HG02798 (cell line): Measurements from ENCODE around the gene RTP3.
"Not testable (repeated sequence)": the region's sequence is repeated elsewhere in the genome, so short reads cannot be mapped to it uniquely, and the experiment has no call there.

Experiments
- ATAC-seq: cut with Tn5 transposase; IDR thresholded peaks from one replicate; pipeline ENCODE4 v1.9.1; 2021; ENCODE audit warnings: mild to moderate bottlenecking; ENCODE audit not compliant: unreplicated experiment, poor library complexity

Gene RTP3

GRCh38 chr3:46489875-46490274 lies 7.9 kb upstream of the RTP3 start:
- no peak for ATAC-seq

DNA sequence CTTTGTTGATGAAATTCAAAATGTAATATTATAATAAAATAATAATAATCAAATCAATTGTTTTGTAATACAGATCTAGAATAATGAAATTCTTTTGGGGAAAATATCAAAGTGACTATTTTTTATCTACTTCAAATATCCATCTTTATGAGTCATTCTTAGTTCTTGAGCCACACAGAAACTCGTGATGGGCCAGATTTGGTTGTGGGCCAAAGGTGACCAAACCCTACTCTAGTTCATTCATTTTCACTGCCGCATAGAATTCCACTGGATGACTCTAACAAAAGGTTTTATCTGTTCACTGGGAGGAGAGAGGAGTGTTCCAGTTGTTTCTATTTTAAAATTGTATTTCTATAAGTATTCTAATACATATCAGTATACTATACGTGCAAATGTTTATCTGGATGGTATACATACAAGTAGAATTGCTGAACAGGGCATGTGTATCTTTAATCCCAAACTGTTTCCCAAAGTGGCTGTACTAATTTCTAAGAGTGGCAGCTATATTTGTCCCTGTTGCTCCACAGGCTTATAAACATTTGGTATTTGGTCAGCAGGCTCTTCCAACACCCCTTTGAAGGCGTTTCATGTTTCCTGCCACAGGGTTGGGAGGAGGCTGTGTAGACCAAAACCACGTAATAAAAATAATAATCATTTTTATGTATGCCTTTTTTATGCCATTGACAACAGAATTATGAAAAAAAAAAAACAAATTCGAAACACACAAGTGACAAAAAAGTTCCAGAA lies 7.3 kb upstream of the RTP3 start:
- no peak for ATAC-seq

DNA sequence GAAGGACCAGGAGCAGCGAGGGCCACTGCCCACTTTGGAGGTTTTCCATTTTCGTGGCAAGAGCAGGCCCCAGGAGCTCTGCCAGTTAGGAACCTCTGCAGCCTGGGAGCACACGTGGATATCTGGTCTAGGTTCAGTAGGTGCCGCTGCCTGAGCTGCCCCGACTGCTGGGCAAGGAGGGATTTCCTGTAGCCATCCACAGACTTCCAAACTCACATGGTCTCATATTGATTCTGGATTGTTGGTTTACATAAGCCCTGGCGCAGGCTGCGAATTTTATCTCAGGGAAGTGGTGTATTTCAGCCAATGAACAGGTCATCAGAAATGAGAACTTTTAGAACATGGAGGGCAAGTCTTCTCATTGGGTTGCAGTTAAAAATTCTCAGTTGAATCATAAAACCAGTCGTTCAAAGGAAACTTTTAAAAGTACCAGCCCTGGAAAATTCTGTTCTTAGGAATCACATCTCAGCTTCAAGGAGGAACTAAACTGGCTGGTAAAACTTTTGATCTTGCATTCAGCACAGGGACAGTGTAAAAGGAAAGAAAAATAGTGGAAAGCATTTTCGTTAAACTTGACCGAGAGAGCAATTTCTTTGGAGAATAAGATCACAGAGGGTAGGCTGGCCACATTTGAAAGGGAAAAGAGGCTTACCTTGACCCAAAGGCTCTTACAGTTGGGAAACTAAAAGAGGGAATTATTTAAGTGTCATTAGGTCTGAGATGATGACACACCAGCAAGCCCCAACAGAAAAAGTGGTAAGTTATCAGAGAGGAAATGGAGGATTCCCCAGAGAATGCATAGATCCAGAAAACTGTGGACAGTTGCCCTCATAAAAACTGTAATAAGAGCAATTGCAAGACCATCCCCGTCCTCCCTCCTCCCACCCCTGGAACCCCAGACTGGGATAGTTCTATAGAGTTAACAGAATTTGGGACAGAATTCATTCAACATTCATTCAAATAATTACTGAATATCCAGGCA lies 6.4 kb upstream of the RTP3 start:
- no peak for ATAC-seq

DNA sequence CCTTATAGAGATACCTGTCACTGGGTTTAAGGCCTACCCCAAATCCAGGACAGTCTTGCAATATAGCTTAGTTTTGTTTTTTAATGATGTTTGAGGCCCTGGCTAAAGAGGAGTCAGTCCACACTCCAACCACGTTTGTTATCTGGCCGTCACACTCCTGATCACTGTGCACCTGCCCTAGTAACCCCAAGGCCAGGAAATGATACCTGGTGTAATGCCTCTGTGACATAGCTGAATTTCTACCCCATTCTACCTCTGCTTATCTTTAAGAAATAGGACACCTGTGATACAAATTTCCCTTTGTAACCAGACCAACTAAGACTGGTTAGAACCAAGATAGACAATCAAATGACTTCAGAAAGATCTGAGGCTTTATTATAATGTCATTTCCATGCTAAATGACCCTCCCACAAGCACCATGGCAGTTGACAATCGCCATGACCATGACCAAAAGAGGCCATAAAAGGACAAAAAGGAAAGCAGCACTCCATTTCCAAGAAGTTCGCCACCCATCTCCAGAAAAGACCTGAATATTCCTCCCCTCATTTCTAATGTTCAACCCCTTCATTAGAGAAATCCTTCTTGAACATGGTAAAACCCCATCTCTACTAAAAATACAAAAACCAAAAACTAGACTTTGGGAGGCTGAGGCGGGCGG lies 4.8 kb upstream of the RTP3 start:
- ATAC-seq, result no peak

DNA sequence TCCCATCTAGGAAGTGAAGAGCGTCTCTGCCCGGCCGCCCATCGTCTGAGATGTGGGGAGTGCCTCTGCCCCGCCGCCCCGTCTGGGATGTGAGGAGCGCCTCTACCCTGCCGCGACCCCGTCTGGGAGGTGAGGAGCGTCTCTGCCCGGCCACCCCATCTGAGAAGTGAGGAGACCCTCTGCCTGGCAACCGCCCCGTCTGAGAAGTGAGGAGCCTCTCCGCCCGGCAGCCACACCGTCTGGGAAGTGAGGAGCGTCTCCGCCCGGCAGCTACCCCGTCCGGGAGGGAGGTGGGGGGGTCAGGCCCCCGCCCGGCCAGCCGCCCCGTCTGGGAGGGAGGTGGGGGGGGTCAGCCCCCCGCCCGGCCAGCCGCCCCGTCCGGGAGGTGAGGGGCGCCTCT lies 3.3 kb upstream of the RTP3 start:
- ATAC-seq, result not testable (repeated sequence)

DNA sequence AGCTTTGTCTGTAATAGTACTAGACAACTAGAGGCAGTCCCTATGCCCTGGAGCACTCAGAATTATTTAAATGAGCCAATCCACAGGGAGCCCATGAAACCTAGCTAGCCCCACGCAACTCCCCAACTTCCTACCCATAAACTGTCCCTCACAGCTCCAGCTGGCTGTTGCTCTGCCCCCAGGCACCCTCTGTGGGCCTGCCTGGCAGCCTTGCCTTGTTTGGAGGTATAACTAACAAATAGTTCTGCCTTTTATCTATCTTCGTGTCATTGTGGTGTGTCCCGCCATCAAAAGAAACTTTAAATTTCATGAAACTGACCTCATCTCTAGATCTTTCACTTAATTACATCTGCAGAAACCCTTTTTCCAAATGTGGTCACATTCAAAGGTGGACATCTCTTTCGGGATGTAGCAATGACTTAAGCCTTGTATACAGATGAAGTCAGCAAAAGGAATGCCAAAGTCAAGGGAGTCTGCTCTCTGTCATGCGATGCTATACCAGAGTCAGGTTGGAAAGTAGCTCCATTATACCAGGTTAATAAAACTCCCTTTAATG lies 1.8 kb upstream of the RTP3 start:
- no peak for ATAC-seq

GRCh38 chr3:46496746-46497555 lies 825 bp upstream of the RTP3 start:
- ATAC-seq, result no peak

GRCh38 chr3:46498916-46499519 lies 1.2 kb downstream of the RTP3 start:
- no peak for ATAC-seq

GRCh38 chr3:46500656-46501635 lies 3.2 kb downstream of the RTP3 start:
- no peak for ATAC-seq

DNA sequence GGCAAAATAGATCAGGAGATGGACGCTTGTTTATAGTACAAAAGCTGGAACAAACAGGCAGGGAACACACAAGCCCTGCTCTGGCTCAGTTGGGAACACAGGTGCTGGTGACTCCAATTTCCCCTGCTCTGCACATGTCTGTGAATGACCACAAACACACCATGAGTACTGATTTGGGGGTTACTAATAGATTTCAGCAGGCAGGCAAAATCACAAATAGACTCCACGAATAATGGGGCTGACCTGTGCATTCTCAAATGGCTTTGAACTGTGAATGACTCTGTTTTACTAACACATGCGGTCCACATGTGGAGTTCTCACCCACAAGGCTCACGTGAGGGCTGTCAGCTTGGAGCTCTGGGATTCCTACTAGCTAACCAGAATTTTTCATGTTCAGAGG lies 3.9 kb downstream of the RTP3 start:
- no peak for ATAC-seq

- no peak for ATAC-seq
Observed at GRCh38 chr3:46503200-46503874, 5.6 kb downstream of the RTP3 start.

DNA sequence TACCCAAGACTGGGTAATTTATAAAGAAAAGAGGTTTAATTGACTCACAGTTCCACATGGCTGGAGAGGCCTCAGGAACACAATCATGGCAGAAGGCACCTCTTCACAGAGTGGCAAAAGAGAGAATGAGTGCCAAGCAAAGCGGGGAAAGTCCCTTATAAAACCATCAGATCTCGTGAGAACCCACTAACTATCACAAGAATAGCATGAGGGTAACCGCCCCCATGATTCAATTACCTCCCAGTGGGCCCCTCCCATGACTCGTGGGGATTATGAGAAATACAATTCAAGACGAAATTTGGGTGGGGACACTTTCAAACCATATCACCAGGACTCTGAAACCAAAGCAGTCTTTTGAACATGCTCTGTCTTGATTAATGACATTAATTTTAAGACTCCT lies 7.0 kb downstream of the RTP3 start:
- ATAC-seq, result no peak

DNA sequence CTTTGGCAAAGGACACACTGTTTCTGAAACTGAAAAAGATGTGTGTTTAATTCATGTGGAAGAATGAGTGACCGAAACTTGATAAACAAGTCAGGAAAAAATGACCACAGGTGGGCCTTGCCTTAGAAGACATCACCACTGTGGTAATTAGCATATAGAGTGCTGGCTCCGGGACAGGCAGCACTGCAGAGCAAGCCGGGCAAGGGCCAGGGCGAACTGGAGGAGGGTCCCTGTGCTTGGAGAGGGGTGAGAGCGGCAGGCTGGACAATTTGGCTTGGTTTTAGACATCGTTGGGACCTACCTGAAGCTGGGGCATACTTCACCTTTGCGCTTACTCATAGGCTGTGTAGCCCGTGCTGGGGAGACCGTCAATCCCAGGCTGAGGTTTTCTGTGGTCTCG lies 8.2 kb downstream of the RTP3 start:
- no peak for ATAC-seq

DNA sequence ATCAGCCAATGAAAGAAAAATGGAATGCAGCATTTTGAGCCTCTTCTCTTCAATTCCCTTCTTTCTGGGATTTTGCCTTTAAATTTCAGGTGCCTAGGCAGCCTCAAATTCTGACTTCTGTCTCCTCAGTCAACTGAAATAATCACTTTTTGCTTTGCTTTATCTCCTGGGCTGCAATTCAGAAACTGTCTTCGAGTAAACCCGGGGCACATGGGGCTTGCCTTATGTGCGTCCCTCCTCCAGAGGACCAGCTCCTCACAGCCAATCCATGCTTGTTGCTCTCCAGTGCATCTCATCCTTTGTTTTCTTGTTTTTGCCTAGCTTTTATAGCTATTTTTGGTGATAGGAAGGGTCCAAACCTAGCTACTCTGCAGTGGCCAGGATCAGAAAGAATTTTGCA lies 8.8 kb downstream of the RTP3 start:
- ATAC-seq, result no peak

DNA sequence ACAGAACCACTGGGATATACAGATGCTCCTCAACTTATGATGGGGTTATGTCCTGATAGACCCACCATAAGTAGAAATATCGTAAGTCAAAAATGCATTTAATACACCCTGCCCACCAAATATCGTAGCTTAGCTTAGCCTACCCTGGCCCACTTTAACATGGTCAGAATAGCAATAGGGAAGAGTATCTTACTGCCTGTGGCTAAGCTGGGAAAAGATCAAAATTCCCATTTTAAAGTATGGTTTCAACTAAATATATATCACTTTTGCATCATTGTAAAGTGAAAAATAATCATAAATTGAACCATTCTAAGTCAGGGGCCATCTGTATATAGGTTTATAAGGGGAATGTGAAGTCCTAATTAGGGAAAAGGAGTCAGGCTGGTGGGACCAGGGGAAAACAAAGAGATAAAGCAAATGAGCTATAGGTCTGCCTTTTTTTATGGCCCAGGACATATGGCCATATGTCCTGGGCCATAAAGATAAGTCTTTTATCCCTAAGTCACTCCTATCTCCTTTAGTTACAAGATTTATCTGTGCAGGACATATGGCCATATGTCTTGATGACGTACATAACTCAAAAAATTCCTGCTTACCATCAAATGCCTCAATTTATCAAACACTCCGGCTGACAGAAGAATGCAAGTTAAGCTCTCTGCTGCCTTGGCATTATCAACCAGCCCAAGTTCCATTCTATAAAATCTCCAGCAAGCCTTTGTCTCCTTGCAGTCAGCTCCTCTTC lies 11.2 kb downstream of the RTP3 start:
- no peak for ATAC-seq

DNA sequence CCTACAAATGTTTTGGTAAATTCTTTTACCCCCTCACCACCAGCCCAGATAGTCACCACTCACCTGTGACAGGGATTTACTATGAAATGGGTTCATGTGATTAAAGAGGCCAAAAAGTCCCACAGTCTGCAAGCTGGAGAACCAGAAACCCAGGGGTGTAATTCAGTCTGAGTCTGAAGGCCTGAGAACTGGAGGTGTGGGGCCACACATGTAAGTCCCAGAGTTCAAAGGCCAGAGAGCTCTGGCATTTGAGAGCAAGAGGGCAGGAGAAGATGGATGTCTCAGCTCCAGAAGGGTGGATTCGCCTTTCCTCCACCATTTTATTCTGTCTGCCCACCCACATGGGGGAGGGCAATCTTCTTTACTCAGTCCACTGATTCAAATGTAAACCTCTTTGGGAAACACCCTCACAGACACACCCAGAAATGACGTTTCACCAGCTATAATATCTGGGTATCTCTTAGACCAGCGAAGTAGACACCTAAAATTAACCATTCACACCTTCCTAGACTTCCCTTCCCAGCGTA lies 11.9 kb downstream of the RTP3 start:
- no peak for ATAC-seq

- no peak for ATAC-seq
Observed at GRCh38 chr3:46512191-46512749, 14.5 kb downstream of the RTP3 start.
